Fibroblast of skin of right quadriceps (primary cell): ENCODE measurements around the gene TACC2.
"Not testable (repeated sequence)": the region's sequence is repeated elsewhere in the genome, so short reads cannot be mapped to it uniquely, and the experiment has no call there.

Source experiments
- DNase-seq: peaks from one replicate; pipeline ENCODE4 v3.0.0-alpha.2; 2013

TACC2 gene

DNA sequence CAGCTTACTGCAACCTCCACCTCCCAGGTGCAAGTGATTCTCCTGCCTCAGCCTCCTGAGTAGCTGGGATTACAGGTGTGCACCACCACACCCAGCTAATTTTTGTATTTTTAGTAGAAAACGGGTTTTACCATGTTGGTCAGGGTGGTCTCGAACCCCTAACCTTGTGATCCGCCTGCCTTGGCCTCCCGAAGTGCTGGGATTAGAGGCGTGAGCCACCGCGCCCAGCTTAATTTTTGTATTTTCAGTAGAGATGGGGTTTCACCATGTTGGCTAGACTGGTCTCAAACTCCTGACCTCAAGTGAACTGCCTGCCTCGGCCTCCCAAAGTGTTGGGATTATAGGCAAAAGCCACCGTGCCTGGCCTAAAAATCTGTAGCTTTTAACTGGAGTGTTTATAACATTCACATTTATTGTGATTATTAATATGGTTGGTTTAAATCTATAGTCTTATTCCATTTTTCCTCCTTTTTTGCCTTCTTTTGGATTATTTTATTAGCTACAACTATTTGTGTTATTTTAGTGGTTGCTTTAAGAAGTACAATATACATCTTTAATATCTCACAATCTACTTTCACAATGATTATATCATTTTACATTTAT lies 77.5 kb downstream of the TACC2 start:
- DNase-seq: not testable (repeated sequence)

DNA sequence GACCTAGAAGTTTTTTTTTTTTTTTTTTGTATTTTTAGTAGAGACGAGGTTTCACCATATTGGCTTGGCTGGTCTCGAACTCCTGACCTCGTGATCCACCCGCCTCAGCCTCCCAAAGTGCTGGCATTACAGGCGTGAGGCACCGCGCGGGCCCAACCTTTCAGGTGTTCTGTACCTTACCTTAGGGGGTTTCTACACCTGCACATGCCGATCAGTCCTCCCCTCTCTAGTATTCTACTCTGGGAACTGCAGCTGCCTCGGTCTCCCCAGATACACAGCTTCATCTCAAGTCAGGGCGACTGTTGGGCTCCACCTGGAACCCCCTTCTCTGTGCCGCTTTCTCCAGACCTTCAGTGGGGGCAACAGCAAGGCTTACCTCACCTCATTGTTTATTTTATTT lies 79.9 kb downstream of the TACC2 start:
- DNase-seq: no peak

DNA sequence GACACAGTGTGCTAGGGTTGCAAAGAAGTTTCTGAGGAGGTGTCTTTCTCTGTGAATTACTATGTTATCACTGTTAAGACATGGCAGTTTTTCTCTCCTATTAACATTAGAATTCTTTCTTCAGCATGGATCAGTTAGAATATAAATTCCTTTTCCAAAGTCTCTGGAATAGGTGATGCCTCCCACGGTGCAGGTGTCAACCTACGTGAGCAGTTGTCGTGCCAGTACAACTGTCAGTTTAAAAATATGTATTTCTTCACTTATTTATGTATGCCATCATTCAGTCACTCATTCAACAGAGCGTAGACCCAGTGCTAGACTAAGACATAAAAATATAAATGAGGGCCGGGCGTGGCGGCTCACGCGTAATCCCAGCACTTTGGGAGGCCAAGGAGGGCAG lies 83.5 kb downstream of the TACC2 start:
- no peak for DNase-seq

DNA sequence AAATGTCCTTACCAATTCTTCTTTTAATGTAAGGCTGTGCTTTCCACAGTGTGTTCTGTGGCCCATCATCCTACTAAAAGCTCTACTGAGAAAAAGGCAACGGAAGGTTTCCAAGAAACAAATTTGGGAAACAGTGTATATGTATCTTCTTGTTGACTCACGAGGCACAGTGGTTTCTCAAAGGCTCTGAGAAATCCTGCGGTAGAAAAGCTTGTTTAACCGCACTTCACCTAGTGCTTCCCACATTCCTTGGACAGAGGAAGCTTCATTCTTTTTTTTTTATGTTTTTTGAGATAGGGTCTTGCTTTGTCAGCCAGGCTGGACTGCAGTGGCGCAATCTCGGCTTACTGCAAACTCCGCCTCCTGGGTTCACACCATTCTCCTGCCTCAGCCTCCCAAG lies 84.5 kb downstream of the TACC2 start:
- DNase-seq: no peak

DNA sequence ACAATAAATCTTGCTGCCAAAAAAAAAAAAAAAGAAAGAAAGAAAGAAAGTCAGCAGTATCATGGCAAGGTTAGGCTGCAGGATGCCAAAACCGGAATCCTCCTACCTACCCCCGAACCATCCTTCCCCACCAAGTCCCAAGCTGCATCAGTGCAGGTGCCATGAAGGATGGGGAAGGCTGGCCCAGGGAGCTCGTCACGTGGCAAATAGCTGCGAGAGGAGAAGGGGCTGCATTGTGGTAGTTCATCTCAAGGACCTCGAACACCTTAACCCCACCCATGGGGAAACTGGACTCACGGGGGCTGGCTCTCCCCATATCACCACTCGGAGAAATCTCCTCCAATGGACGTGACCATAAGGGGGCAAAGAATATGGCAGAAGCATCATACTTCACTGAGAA lies 86.2 kb downstream of the TACC2 start:
- no peak for DNase-seq

DNA sequence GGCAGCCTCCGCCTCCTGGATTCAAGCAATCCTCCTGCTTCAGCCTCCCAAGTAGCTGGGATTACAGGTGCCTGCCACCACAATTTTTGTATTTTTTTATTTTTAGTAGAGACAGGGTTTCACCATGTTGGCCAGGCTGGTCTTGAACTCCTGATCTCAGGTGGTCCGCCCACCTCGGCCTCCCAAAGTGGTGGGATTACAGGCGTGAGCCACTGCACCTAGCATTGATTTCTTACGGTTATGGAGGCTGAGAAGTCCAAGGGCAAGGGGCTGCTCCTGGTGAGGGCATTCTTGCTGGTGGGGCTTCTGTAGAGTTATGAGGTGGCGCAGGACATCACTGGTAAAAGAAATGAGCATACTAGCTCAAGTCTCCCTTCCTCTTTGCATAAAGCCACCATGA lies 86.9 kb downstream of the TACC2 start:
- not testable (repeated sequence) for DNase-seq

DNA sequence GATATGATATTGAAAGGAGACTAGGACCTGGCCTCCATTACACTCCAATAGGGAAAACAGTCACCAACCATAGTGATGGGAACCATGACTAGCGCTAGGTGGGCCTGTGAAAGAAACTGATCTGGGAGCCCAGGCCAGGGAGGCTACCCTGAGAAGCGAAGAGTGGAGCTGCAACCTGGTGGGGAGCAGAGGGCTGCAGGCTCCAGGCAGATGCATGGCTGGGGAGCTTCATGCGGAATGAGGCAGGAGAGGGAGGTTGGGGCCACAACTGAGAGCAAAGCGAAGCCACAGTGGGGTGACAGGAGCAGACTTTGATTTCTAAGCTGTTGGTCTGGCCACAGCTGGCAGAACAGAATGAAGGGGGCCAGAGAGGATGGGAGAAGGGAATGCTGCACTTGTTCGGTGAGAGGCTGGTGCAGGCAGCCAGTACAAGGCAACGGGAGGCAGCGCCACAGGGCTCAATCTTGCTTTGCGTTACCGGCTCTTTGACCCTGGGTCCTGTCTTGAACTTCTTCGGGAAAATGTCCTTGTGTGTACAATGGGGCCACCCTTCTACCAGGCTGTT lies 88.4 kb downstream of the TACC2 start:
- no peak for DNase-seq

DNA sequence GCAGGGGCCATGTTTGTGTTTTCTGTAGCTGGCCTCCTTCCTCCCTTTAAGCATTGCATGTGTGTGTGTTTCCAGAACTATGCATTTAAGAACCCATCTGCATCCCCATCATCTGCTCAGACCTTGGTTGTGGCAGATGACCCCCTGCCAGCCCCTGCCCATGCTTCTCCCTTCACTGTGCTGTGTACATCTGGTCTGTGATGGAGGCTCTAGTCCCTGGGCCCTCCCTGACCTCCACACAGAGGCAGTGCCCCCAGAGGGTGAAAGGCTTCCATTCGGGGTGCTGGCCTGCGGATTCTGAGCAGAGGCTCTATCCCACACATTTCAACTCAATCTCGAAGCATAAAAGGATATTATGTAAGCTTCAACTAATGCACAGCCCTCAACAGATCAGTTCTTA lies 89.4 kb downstream of the TACC2 start:
- DNase-seq: no peak

DNA sequence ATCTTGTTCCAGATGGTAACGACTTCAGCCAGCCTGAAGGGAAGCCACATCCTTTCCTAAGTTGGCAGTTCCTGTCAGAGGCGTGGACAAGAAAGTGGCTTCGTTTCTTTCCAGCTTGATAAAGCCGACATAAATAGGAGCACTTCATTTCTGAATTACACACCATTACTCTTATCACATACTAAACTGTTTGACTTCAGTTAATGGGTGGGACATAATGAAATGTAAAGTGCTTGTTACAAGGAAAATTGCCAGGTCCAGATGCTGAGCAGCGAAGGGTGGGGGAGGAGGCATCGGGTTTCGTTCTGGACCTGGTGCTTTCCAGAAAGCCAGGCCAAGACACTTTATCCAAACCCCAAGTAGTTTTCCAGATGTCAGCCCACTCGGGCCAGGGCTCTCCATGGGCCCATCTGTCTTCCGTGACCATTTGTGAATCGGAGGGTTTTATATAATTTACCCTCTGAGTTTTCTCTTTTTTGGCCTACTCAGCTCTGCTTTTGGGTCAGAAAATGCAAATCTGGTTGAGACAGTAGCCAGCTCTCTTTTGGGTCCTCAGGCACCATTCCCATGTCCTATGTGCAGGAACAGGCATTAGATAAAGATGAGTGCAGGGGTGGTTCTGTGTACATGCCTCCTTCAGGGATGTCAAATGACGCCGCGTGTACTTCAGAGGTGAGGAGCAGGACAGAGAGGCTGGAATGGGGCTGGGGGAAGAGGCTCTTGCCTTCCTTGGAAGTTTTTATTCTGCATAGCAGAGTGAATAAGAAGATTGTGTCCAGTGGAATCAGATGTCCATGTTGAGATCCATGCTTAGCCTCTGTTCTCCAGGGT lies 90.2 kb downstream of the TACC2 start:
- DNase-seq: no peak

DNA sequence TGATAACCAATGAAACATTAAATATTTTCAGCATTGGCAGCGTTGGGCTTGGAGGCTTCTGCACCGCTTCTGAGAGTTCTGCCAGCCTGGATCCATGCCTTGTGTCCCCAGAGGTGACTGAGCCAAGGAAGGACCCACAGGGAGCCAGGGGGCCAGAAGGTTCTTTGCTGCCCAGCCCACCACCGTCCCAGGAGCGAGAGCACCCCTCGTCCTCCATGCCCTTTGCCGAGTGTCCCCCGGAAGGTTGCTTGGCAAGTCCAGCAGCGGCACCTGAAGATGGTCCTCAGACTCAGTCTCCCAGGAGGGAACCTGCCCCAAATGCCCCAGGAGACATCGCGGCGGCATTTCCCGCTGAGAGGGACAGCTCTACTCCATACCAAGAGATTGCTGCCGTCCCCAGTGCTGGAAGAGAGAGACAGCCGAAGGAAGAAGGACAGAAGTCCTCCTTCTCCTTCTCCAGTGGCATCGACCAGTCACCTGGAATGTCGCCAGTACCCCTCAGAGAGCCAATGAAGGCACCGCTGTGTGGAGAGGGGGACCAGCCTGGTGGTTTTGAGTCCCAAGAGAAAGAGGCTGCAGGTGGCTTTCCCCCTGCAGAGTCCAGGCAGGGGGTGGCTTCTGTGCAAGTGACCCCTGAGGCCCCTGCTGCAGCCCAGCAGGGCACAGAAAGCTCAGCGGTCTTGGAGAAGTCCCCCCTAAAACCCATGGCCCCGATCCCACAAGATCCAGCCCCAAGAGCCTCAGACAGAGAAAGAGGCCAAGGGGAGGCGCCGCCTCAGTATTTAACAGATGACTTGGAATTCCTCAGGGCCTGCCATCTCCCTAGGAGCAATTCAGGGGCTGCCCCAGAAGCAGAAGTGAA lies 93.9 kb downstream of the TACC2 start:
- DNase-seq: no peak

DNA sequence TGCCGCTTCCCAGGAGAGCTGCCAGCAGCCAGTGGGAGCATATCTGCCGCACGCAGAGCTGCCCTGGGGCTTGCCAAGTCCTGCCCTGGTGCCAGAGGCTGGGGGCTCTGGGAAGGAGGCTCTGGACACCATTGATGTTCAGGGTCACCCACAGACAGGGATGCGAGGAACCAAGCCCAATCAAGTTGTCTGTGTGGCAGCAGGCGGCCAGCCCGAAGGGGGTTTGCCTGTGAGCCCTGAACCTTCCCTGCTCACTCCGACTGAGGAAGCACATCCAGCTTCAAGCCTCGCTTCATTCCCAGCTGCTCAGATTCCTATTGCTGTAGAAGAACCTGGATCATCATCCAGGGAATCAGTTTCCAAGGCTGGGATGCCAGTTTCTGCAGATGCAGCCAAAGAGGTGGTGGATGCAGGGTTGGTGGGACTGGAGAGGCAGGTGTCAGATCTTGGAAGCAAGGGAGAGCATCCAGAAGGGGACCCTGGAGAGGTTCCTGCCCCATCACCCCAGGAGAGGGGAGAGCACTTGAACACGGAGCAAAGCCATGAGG lies 94.6 kb downstream of the TACC2 start:
- DNase-seq: no peak

DNA sequence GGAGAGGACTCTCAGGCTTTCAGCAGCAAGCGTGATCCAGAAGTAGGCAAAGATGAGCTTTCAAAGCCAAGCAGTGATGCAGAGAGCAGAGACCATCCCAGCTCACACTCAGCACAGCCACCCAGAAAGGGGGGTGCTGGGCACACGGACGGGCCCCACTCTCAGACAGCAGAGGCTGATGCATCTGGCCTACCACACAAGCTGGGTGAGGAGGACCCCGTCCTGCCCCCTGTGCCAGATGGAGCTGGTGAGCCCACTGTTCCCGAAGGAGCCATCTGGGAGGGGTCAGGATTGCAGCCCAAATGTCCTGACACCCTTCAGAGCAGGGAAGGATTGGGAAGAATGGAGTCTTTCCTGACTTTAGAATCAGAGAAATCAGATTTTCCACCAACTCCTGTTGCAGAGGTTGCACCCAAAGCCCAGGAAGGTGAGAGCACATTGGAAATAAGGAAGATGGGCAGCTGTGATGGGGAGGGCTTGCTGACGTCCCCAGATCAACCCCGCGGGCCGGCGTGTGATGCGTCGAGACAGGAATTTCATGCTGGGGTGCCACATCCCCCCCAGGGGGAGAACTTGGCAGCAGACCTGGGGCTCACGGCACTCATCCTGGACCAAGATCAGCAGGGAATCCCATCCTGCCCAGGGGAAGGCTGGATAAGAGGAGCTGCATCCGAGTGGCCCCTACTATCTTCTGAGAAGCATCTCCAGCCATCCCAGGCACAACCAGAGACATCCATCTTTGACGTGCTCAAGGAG lies 95.5 kb downstream of the TACC2 start:
- DNase-seq: no peak

DNA sequence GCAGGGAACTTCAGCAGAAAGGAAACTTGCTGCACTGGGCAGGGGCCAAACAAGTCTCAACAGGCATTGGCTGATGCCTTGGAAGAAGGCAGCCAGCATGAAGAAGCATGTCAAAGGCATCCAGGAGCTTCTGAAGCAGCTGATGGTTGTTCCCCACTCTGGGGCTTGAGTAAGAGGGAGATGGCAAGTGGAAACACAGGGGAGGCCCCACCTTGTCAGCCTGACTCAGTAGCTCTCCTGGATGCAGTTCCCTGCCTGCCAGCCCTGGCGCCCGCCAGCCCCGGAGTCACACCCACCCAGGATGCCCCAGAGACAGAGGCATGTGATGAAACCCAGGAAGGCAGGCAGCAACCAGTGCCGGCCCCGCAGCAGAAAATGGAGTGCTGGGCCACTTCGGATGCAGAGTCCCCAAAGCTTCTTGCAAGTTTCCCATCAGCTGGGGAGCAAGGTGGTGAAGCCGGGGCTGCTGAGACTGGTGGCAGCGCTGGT lies 96.5 kb downstream of the TACC2 start:
- no peak for DNase-seq

DNA sequence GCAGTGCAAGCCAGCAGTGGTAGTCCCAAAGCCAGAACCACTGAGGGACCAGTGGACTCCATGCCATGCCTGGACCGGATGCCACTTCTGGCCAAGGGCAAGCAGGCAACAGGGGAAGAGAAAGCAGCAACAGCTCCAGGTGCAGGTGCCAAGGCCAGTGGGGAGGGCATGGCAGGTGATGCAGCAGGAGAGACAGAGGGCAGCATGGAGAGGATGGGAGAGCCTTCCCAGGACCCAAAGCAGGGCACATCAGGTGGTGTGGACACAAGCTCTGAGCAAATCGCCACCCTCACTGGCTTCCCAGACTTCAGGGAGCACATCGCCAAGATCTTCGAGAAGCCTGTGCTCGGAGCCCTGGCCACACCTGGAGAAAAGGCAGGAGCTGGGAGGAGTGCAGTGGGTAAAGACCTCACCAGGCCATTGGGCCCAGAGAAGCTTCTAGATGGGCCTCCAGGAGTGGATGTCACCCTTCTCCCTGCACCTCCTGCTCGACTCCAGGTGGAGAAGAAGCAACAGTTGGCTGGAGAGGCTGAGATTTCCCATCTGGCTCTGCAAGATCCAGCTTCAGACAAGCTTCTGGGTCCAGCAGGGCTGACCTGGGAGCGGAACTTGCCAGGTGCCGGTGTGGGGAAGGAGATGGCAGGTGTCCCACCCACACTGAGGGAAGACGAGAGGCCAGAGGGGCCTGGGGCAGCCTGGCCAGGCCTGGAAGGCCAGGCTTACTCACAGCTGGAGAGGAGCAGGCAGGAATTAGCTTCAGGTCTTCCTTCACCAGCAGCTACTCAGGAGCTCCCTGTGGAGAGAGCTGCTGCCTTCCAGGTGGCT lies 97.7 kb downstream of the TACC2 start:
- no peak for DNase-seq

DNA sequence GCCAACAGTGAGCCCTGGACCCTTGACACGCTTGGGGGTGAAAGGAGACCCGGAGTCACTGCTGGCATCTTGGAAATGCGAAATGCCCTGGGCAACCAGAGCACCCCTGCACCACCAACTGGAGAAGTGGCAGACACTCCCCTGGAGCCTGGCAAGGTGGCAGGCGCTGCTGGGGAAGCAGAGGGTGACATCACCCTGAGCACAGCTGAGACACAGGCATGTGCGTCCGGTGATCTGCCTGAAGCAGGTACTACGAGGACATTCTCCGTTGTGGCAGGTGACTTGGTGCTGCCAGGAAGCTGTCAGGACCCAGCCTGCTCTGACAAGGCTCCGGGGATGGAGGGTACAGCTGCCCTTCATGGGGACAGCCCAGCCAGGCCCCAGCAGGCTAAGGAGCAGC lies 98.5 kb downstream of the TACC2 start:
- no peak for DNase-seq

DNA sequence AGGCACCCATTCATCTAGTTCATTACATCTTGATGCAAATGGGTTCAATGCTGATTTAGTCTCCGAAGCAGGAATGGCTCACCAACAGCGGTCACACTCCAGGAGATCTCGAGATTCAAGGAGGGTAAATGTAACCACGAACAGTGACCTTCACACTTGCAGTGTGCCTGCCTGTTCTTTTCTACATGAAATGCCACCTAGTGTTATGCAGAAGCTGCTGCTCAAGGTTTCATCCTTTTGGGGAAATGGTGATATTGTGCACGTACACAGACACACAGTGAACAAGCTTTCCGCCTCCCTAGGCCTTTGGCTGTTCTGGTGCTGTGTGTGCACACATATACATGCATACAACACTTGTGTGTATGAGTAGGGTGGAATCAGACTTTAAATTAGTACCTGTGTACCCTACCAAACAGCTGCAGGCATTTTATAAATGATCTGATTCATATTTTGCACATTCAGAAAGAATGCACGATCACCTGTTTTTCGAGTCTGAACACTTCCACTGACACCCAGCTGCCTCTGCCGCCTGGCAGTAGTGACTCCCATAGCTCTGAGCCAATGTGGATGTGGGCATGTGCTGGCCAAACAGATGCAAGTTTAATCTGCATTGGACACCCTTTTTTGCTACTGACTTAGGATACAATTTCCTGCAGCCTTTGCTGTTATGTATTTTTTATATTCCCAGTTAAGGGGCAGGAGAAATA lies 100.5 kb downstream of the TACC2 start:
- no peak for DNase-seq

DNA sequence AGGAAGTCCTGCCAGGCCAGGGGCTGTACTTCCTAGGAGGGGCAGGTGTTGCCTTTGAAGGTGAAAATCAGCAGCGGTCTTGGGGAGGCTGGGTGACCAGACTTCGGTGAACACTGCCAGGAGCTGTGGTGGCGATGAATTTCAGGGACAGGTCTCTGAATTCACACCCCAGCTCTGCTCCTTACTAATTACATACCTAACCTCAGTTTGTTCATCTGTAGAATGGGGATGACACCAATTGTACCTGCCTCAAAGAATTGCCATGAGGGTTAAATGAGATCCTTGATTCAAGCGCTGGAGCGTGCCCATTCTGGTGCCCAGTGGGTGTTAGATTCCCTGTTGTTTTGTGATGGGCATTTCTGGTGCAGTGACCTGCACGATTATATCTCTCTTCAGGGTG lies 102.8 kb downstream of the TACC2 start:
- DNase-seq: no peak

DNA sequence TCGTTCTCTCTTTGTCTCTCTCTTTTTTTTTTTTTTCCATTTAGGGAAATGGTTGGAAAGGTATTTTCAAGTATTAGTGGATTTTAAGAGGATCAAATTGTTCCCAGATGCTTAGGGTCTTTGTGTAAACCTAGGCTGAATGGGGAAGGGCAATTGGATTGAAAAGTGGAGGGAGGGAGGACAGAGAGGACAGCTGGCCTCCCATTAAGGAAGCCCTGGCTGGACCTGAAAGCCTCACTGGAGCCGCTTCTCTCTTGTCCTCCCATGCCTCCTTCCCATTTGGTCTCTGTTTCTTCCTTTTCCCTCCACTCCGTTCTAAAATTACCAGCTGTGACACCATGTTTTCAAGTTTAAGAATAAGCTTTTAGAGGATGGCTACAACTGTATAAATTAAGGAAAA lies 104.1 kb downstream of the TACC2 start:
- DNase-seq: no peak

DNA sequence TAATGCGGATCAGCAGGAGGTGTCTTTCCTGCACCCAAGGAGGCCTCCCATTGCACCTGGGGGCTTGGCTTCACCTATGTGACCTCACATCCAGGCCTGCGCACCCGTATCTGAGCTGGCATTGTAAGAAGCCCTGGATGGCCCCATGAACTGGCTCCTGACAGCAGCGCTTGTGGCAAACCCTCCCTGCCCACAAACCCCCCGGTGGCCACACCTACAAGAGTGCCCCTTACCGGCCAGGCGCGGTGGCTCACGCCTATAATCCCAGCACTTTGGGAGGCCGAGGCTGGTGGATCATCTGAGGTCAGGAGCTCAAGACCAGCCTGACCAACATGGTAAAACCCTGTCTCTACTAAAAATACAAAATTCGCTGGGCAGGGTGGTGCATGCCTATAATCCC lies 107.2 kb downstream of the TACC2 start:
- DNase-seq: not testable (repeated sequence)

DNA sequence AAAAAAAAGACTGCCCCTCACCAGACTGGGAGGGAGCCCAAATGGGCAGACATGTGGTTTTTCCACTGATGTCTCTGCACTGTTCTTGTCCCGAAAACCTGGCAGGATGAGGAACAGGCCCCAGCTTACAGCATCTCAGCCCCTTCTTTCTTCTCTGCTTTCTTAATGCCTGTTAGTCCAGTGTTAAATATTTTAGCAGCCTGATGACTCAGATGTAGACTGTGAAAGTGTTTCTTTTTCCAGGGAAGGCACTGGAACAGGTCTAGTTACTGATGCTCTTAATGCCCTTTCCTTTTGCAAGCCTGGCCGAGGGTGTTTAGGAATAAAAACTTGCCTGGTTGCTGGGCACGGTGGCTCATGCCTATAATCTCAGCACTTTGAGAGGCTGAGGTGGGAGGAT lies 107.7 kb downstream of the TACC2 start:
- DNase-seq: no peak

DNA sequence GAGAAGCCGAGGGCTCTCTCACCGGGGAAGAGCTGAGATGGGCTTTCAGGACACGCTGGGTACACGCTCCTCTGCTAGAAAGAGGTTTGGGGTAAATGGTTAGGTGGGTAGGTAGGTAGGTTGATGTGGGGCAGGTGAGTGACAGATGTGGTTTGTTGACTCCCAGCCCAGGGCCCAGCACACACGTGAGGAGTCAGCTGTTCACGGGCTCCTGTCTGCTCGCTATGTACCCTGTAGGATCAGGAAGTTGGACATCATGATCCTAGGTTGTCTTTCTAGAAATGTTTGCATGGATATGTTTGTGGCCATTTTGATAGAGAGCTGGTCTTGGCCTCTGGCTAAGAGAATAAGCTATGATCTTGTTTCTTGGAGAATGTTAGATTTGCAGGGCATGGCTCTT lies 109.0 kb downstream of the TACC2 start:
- DNase-seq: no peak
